Measurements from ENCODE around the gene KIF1C. TPM values are rescaled to one million over a fixed set of nuclear protein-coding genes. Genes with fewer than 3 reads are reported as not detected.

Gene KIF1C
- polyA plus RNA-seq, 3 donors, result 3.6 to 12.0 (median 3.9) TPM

- H3K27ac ChIP-seq (ENCODE audit: low read depth in 1 of 2, low read length in 2 of 2), result peak overlapping the region; percentile 94 to 96
- peaks cover 32% of the 10 kb centered on the region for H3K4me1 Mint-ChIP-seq
- H3K27me3 Mint-ChIP-seq (ENCODE audit: low read depth in 3 of 3), result peaks cover 0 to 4% (median 2%) of the 10 kb centered on the region in 3 donors
- H3K36me3 ChIP-seq (replicated peaks in 1 of 2; ENCODE audit: control insufficient read depth in 1 of 2, insufficient read depth in 2 of 2, low read length in 2 of 2), result peaks cover 25 to 32% of the 10 kb centered on the region in 2 donors
- H3K4me1 ChIP-seq (ENCODE audit: control insufficient read depth in 1 of 2, insufficient read depth in 2 of 2, low read length in 2 of 2), result peaks cover 33 to 58% of the 10 kb centered on the region in 2 donors
- peaks cover 41 to 44% of the 10 kb centered on the region in 2 donors for H3K36me3 Mint-ChIP-seq
- H4K20me1 ChIP-seq (ENCODE audit: insufficient read depth, low read length), result no peaks in the 10 kb centered on the region
- peak overlapping the region; percentile 100 for H3K4me2 ChIP-seq (replicated peaks; ENCODE audit: extremely low read depth, low read length, poor library complexity, severe bottlenecking)
- H3K79me2 ChIP-seq (ENCODE audit: insufficient read depth, low read length), result peaks cover 36% of the 10 kb centered on the region
- peak; percentile 98 to 99 (median 98) for DNase-seq
- H3K9ac ChIP-seq (ENCODE audit: insufficient read depth, low read length, poor library complexity, severe bottlenecking), result peak overlapping the region; percentile 71
- no peaks in the 10 kb centered on the region for H3K27me3 ChIP-seq (ENCODE audit: control insufficient read depth in 2 of 2, insufficient read depth in 2 of 2, low read length in 2 of 2)
- no peak for TF ChIP-seq CTCF (IDR thresholded peaks at IDR 0.05)
- H3K27ac Mint-ChIP-seq, result no peak overlapping the region
- intact Hi-C loops (cut with micrococcal nuclease), result loop anchor here (1.0 to 2.0 kb wide), 4 partner anchors 18 to 66 kb away; partner anchors contain the start of genes PFN1 (in 1 of the 2), RNF167 (in 1 of the 2) and SLC25A11 (in 1 of the 2)
- peak overlapping the region; percentile 88 for H2AFZ ChIP-seq (ENCODE audit: insufficient read depth, low read depth, low read length, poor library complexity, severe bottlenecking)
- H3K9me3 ChIP-seq (replicated peaks in 1 of 2; ENCODE audit: control insufficient read depth in 1 of 2, insufficient read depth in 1 of 2, low read length in 2 of 2), result no peaks in the 10 kb centered on the region
- WGBS (ENCODE audit: insufficient coverage), result 0% methylated on average over 31 of the region's 42 CpGs
- peak overlapping the region; percentile 43 to 99 (median 67) for H3K4me3 ChIP-seq (replicated peaks in 1 of 3; ENCODE audit: low read depth in 2 of 3, low read length in 3 of 3)
- no peak overlapping the region for H3K4me3 Mint-ChIP-seq
- peaks cover 0 to 2% (median 0%) of the 10 kb centered on the region in 7 donors for H3K9me3 Mint-ChIP-seq
These were observed 30.8 kb upstream of the KIF1C start for GRCh38 chr17:4966844-4967538.

GRCh38 chr17:4967539-4968485 lies 29.9 kb upstream of the KIF1C start, which contains the start of gene SPAG7:
SPAG7 (minus strand) TSS chr17:4967817; CDS start chr17:4967804, 13 bp downstream.
- peak; percentile 95 to 97 (median 97) for DNase-seq
- peak within 1 kb of the TSS; percentile 100 for H3K4me2 ChIP-seq (replicated peaks; ENCODE audit: extremely low read depth, low read length, poor library complexity, severe bottlenecking)
- H3K27me3 ChIP-seq (ENCODE audit: control insufficient read depth in 2 of 2, insufficient read depth in 2 of 2, low read length in 2 of 2), result no peaks in the 10 kb centered on the region
- peaks cover 33 to 41% of the 10 kb centered on the region in 2 donors for H3K36me3 ChIP-seq (replicated peaks in 1 of 2; ENCODE audit: control insufficient read depth in 1 of 2, insufficient read depth in 2 of 2, low read length in 2 of 2)
- H3K9ac ChIP-seq (ENCODE audit: insufficient read depth, low read length, poor library complexity, severe bottlenecking), result peak within 1 kb of the TSS; percentile 71
- H3K4me1 ChIP-seq (ENCODE audit: control insufficient read depth in 1 of 2, insufficient read depth in 2 of 2, low read length in 2 of 2), result peaks cover 41 to 66% of the 10 kb centered on the region in 2 donors
- Mint-ChIP-seq H3K36me3 (peaks cover 49 to 53% of the 10 kb centered on the region in 2 donors), H3K4me1 (peaks cover 40% of the 10 kb centered on the region), H3K9me3 (peaks cover 0 to 2% (median 0%) of the 10 kb centered on the region in 7 donors), H3K27me3 (ENCODE audit: low read depth in 3 of 3) (peaks cover 0 to 4% (median 2%) of the 10 kb centered on the region in 3 donors), H3K27ac (peak within 1 kb of the TSS in 1 of 7 donors; percentile 20), H3K4me3 (no peak within 1 kb of the TSS)
- peak within 1 kb of the TSS; percentile 46 to 99 (median 67) for H3K4me3 ChIP-seq (replicated peaks in 1 of 3; ENCODE audit: low read depth in 2 of 3, low read length in 3 of 3)
- intact Hi-C loops (cut with micrococcal nuclease), result loop anchor here (1.0 to 2.0 kb wide), 4 partner anchors 19 to 67 kb away; partner anchors contain the start of genes PFN1 (in 1 of the 2), RNF167 (in 1 of the 2) and SLC25A11 (in 1 of the 2)
- no peaks in the 10 kb centered on the region for H4K20me1 ChIP-seq (ENCODE audit: insufficient read depth, low read length)
- no peak for TF ChIP-seq CTCF (IDR thresholded peaks at IDR 0.05)
- H3K27ac ChIP-seq (ENCODE audit: low read depth in 1 of 2, low read length in 2 of 2), result peak within 1 kb of the TSS; percentile 94 to 96
- peak within 1 kb of the TSS; percentile 88 for H2AFZ ChIP-seq (ENCODE audit: insufficient read depth, low read depth, low read length, poor library complexity, severe bottlenecking)
- no peaks in the 10 kb centered on the region for H3K9me3 ChIP-seq (replicated peaks in 1 of 2; ENCODE audit: control insufficient read depth in 1 of 2, insufficient read depth in 1 of 2, low read length in 2 of 2)
- peaks cover 44% of the 10 kb centered on the region for H3K79me2 ChIP-seq (ENCODE audit: insufficient read depth, low read length)
- WGBS (ENCODE audit: insufficient coverage), result under 1% methylated on average over 48 of the region's 66 CpGs
